Measurements from ENCODE around the gene AARS2. TPM values are rescaled to one million over a fixed set of nuclear protein-coding genes. Genes with fewer than 3 reads are reported as not detected.

Gene AARS2
- total and polyA plus RNA-seq, 2 of the 8 experiments (the other 6 are each of a cell fraction or from before 2014, with no cell fraction given): 8.6 to 20.4 TPM

DNA sequence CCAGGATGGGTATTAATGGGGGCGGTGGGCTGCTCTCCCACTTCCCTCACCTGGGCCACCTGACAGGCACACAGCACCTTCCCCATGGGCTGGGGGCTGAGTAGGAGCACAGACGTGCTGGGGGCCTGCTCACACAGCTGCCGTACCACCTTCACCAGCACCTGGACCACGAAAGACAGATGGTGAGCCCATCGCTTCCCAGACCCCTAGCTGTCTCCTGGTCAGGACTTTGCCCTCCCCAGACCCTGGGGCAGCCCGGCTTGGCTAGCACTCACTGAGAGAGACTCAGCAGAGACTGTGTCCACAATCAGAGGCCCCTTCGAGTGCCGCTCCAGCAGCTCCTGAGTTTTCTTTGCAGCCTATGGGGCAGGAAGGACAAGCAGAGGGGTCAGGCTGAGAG is 12.0 kb downstream of the AARS2 start:
- Histone ChIP-seq H4K20me1 (replicated peaks in 1 of 2; ENCODE audit: control insufficient read depth in 1 of 2, insufficient read depth in 2 of 2, low read length in 2 of 2) (peaks cover 2 to 3% of the 10 kb centered on the region in 2 experiments), H3K56ac (replicated peaks; ENCODE audit: insufficient read length, low read depth, low read length) (no peak overlapping the region), H4K8ac (ENCODE audit: extremely low read depth, insufficient read depth, low read length) (no peak overlapping the region), H2AK5ac (ENCODE audit: low read depth, low read length) (no peak overlapping the region), H3K36me3 (ENCODE audit: control insufficient read depth in 2 of 4, insufficient read depth in 4 of 4, low read length in 3 of 4) (peaks cover 19 to 52% (median 37%) of the 10 kb centered on the region in 4 experiments), H3K4ac (replicated peaks; ENCODE audit: insufficient read length, low read depth, low read length) (no peak overlapping the region), H2BK20ac (ENCODE audit: low read length) (no peak overlapping the region), H3K27me3 (replicated peaks in 1 of 4; ENCODE audit: control insufficient read depth in 3 of 4, extremely low read depth in 1 of 4, insufficient read depth in 3 of 4, low read length in 3 of 4) (peaks cover 0 to 12% (median 6%) of the 10 kb centered on the region in 4 experiments; a peak in 6 of 7 replicates), H2BK120ac (replicated peaks; ENCODE audit: low read depth, low read length) (no peak overlapping the region), H4K91ac (replicated peaks; ENCODE audit: insufficient read length, low read length) (no peak overlapping the region), H4K5ac (ENCODE audit: insufficient read length, low read depth, low read length) (no peak overlapping the region), H3K4me2 (ENCODE audit: insufficient read depth in 1 of 2, low read depth in 2 of 2, low read length in 2 of 2) (no peak overlapping the region), H3K9ac (replicated peaks in 1 of 4; ENCODE audit: extremely low read depth in 1 of 4, low read depth in 3 of 4, low read length in 3 of 4) (no peak overlapping the region), H2AFZ (ENCODE audit: low read length) (no peak overlapping the region), H2BK12ac (ENCODE audit: low read depth, low read length) (no peak overlapping the region), H3K23ac (ENCODE audit: insufficient read length) (no peak overlapping the region), H3K79me1 (ENCODE audit: low read depth, low read length) (no peaks in the 10 kb centered on the region), H3K14ac (ENCODE audit: insufficient read length) (no peak overlapping the region), H3K23me2 (ENCODE audit: low read depth, low read length) (peaks cover 14% of the 10 kb centered on the region), H3K27ac (ENCODE audit: low read depth, low read length) (no peak overlapping the region), H3K4me3 (ENCODE audit: extremely low read depth in 1 of 4, insufficient read depth in 2 of 4, low read depth in 3 of 4, low read length in 4 of 4) (no peak overlapping the region), H2BK15ac (ENCODE audit: low read length) (no peak overlapping the region), H2BK5ac (ENCODE audit: low read depth, low read length) (no peak overlapping the region), H3K9me3 (ENCODE audit: insufficient read depth in 2 of 2, low read depth in 1 of 2, low read length in 1 of 2) (no peaks in the 10 kb centered on the region), H3K4me1 (replicated peaks in 1 of 4; ENCODE audit: control insufficient read depth in 3 of 4, insufficient read depth in 4 of 4, low read length in 3 of 4) (peaks cover 0 to 9% (median 4%) of the 10 kb centered on the region in 4 experiments; a peak in 4 of 7 replicates), H3K18ac (ENCODE audit: extremely low read depth, low read length) (no peak overlapping the region), H3K79me2 (ENCODE audit: control insufficient read depth in 1 of 2, insufficient read depth in 2 of 2, low read length in 2 of 2) (no peaks in the 10 kb centered on the region)
- FAIRE-seq (no peak), DNase-seq (ENCODE audit: low read depth in 1 of 2, low spot score in 2 of 2) (no peak)
- ChIA-PET POLR2A (ENCODE audit: partially characterized antibody) (interaction anchor here (1.0 to 10.4 kb wide), 11 partner anchors 6 to 53 kb away, joined by 3 to 102 read pairs (median 5); partner anchors contain the start of genes AARS2, SLC35B2 and TMEM151B), CTCF (ENCODE audit: partially characterized antibody) (interaction anchor here (0.7 to 13.9 kb wide), 8 partner anchors 9 to 59 kb away, joined by 4 to 330 read pairs (median 8); partner anchors contain the start of genes AARS2, NFKBIE and TMEM151B)
- 89% methylated on average over 7 of the region's 8 CpGs; no CpG with 5 or more reads in 1 of the 2 experiments for WGBS, 2 experiments (ENCODE audit: extremely low coverage in 1 of 2, insufficient coverage in 1 of 2, insufficient read length in 1 of 2, insufficient replicate concordance in 2 of 2, low coverage in 1 of 2, low lambda C conversion rate in 2 of 2, missing lambda C conversion rate in 1 of 2)
